OCI-LY1 (cell line): Measurements from ENCODE around the gene PLGRKT.

ENCODE experiments used
- H2AFZ ChIP-seq: fragments of 200-600 bp; sonication (generic), shearing (Covaris generic); 2 replicates; pipeline ENCODE4 v1.6.0; 2014; ENCODE audit warnings: antibody characterized with exemption, mild to moderate bottlenecking, low read length
- H3F3A ChIP-seq: fragments of 200-600 bp; sonication (generic), shearing (Covaris generic); 2 replicates; pipeline ENCODE4 v1.6.0; 2014; ENCODE audit warnings: mild to moderate bottlenecking, antibody characterized with exemption, low read length, moderate library complexity; ENCODE audit not compliant: insufficient read depth
- H3K27ac ChIP-seq: fragments of 200-600 bp; sonication (generic); 2 replicates; pipeline ENCODE4 v1.5.1; 2014; ENCODE audit warnings: low read length, mixed run types, mild to moderate bottlenecking, low read depth; ENCODE audit not compliant: poor library complexity, severe bottlenecking
- H3K27me3 ChIP-seq: fragments of 200-600 bp; sonication (generic); 2 replicates; pipeline ENCODE4 v1.6.0; 2014; ENCODE audit warnings: antibody characterized with exemption, mild to moderate bottlenecking, low read length, moderate library complexity; ENCODE audit not compliant: insufficient read depth
- H3K36me3 ChIP-seq: fragments of 200-600 bp; sonication (generic); 2 replicates; pipeline ENCODE4 v1.6.1; 2014; ENCODE audit warnings: mild to moderate bottlenecking, antibody characterized with exemption, low read length, moderate library complexity, mixed read lengths; ENCODE audit not compliant: insufficient read depth
- H3K4me1 ChIP-seq: fragments of 200-600 bp; sonication (generic); 2 replicates; pipeline ENCODE4 v1.5.1; 2014; ENCODE audit warnings: mild to moderate bottlenecking, low read length, moderate library complexity; ENCODE audit not compliant: insufficient read depth, severe bottlenecking
- H3K4me2 ChIP-seq: fragments of 200-600 bp; sonication (generic), shearing (Covaris generic); 2 replicates; pipeline ENCODE4 v1.6.1; 2014; ENCODE audit warnings: low read length
- H3K4me3 ChIP-seq: fragments of 200-600 bp; sonication (generic); 2 replicates; pipeline ENCODE4 v1.5.1; 2014; ENCODE audit warnings: low read length, low read depth, mild to moderate bottlenecking, mixed read lengths; ENCODE audit not compliant: poor library complexity, severe bottlenecking
- H3K79me2 ChIP-seq: fragments of 200-600 bp; shearing (Covaris generic); 2 replicates; pipeline ENCODE4 v1.6.1; 2016; ENCODE audit warnings: mixed run types, low read length, mixed read lengths; ENCODE audit not compliant: insufficient read depth
- H3K9ac ChIP-seq: fragments of 200-600 bp; sonication (generic), shearing (Covaris generic); 2 replicates; pipeline ENCODE4 v1.6.1; 2014; ENCODE audit warnings: mild to moderate bottlenecking, low read length, mixed read lengths
- H3K9me2 ChIP-seq: fragments of 200-600 bp; sonication (generic), shearing (Covaris generic); 2 replicates; pipeline ENCODE4 v1.6.1; 2014; ENCODE audit warnings: low read depth, mild to moderate bottlenecking, low read length, mixed read lengths
- H3K9me3 ChIP-seq: fragments of 200-600 bp; shearing (Covaris generic); 2 replicates; pipeline ENCODE4 v1.6.1; 2014; ENCODE audit warnings: low read length, mixed read lengths
- H4K20me1 ChIP-seq: fragments of 200-600 bp; sonication (generic), shearing (Covaris generic); 2 replicates; pipeline ENCODE4 v1.6.0; 2016; ENCODE audit warnings: mild to moderate bottlenecking, low read length; ENCODE audit not compliant: insufficient read depth
- EZH2 ChIP-seq: fragments of 200-600 bp; sonication (generic), shearing (Covaris generic); IDR thresholded peaks from 2 replicates; pipeline ENCODE4 v1.8.0; 2017; ENCODE audit warnings: borderline replicate concordance, mixed run types, mild to moderate bottlenecking, antibody characterized with exemption, low read length, moderate library complexity, mixed read lengths
- TF ChIP-seq, protein P1 (sequence below): fragments of 200-600 bp; sonication (generic), shearing (Covaris generic); IDR thresholded peaks from 2 replicates; pipeline ENCODE4 v1.5.1; 2017; ENCODE audit warnings: mild to moderate bottlenecking, antibody characterized with exemption, low read length, moderate library complexity, mixed read lengths

The PLGRKT gene

DNA sequence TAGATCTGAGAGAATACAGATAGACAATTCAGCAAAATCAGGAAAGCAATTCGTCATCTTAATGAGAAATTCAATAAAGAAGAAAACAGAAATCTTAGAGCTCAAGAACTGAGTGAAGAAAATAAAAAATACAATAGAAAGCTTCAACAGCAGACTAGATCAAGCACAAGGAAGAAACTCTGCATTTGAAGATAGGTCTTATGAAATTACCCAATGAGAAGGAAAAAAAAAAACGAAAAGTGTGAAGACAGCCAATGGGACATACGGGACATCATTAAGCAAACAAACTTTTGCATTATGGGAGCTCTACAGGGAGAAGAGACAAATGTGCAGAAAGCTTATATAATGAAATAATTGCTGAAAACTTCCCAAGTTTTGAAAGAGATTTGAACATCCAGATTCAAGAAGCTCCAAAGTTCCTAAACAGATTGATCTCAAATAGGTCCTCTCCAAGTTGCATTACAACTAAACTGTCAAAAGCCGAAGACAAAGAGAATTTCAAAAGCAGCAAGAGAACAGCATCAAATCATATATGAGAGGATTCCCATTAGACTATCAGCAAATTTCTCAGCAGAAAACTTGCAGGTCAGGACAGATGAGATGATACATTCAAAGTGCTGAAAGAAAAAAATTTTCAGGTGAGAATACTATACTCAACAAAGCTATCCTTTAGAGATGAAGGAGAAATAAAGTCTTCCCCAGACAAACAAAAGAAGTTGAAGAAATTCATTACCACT, 122.4 kb downstream of the PLGRKT start:
- Histone ChIP-seq H3F3A (no peaks in the 10 kb centered on the region), H2AFZ (no peak overlapping the region), H3K4me3 (no peak overlapping the region), H3K36me3 (no peaks in the 10 kb centered on the region; the same call in 1 of the 2 replicates), H3K9me2 (no peaks in the 10 kb centered on the region), H3K27me3 (no peaks in the 10 kb centered on the region), H4K20me1 (no peaks in the 10 kb centered on the region), H3K9ac (no peak overlapping the region), H3K4me2 (no peak overlapping the region), H3K9me3 (peaks cover 12% of the 10 kb centered on the region), H3K27ac (no peak overlapping the region), H3K79me2 (no peaks in the 10 kb centered on the region), H3K4me1 (no peaks in the 10 kb centered on the region)
- TF ChIP-seq, protein P1, sequence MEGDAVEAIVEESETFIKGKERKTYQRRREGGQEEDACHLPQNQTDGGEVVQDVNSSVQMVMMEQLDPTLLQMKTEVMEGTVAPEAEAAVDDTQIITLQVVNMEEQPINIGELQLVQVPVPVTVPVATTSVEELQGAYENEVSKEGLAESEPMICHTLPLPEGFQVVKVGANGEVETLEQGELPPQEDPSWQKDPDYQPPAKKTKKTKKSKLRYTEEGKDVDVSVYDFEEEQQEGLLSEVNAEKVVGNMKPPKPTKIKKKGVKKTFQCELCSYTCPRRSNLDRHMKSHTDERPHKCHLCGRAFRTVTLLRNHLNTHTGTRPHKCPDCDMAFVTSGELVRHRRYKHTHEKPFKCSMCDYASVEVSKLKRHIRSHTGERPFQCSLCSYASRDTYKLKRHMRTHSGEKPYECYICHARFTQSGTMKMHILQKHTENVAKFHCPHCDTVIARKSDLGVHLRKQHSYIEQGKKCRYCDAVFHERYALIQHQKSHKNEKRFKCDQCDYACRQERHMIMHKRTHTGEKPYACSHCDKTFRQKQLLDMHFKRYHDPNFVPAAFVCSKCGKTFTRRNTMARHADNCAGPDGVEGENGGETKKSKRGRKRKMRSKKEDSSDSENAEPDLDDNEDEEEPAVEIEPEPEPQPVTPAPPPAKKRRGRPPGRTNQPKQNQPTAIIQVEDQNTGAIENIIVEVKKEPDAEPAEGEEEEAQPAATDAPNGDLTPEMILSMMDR, result no peak
- no peak for TF ChIP-seq EZH2

DNA sequence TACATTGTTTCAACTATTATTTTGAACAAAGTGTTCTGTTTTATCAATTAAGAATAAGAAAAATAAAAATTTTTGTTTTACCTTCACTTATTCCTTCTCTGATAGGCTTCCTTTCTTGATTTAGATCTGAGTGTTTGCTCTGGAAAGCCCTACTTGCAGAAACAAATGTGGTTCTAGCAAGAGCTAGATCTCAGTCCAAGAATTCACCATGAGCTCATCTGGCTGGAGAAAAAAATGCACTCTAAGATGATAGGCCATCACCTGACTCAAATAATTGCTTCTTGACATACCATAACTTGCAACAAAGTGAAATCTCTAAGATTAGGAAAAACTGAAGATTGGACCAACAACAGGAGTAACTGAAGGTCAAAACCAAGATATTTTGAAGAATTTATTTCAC, 126.9 kb downstream of the PLGRKT start:
- no peaks in the 10 kb centered on the region for H3K27me3 ChIP-seq

More for the DNA sequence above, 126.9 kb downstream of the PLGRKT start:
- Histone ChIP-seq H3K4me3 (no peak overlapping the region), H3K4me1 (no peaks in the 10 kb centered on the region), H3K4me2 (no peak overlapping the region), H3F3A (no peaks in the 10 kb centered on the region), H3K27ac (no peak overlapping the region), H2AFZ (no peak overlapping the region), H3K36me3 (no peaks in the 10 kb centered on the region; the same call in 1 of the 2 replicates), H3K79me2 (no peaks in the 10 kb centered on the region), H4K20me1 (no peaks in the 10 kb centered on the region), H3K9me3 (peaks cover 12% of the 10 kb centered on the region), H3K9ac (no peak overlapping the region), H3K9me2 (no peaks in the 10 kb centered on the region)
- TF ChIP-seq, protein P1, result no peak
- TF ChIP-seq EZH2, result no peak
